H9 (cell line): ENCODE data around the gene LRRC8C. TPM values are rescaled to one million over a fixed set of nuclear protein-coding genes. Genes with fewer than 3 reads are reported as not detected.

Experiments used
- DNase-seq: peaks from one replicate; pipeline ENCODE4 v3.0.0-alpha.2; 2017
- H2AFZ ChIP-seq: one replicate; pipeline ENCODE4 v1.6.1; 2013; ENCODE audit warnings: mild to moderate bottlenecking, low read length, control low read depth, moderate library complexity
- H2AK5ac ChIP-seq: 2 replicates; pipeline ENCODE4 v1.6.1; 2013; ENCODE audit warnings: low read length, control low read depth, mixed read lengths; ENCODE audit not compliant: insufficient read length
- H2BK120ac ChIP-seq: one replicate; pipeline ENCODE4 v1.6.1; 2013; ENCODE audit warnings: low read depth, mild to moderate bottlenecking, low read length, control low read depth, inconsistent platforms; ENCODE audit not compliant: poor library complexity, severe bottlenecking
- H2BK12ac ChIP-seq: 2 replicates; pipeline ENCODE4 v1.6.1; 2013; ENCODE audit warnings: low read length, control low read depth, mixed read lengths, low read depth; ENCODE audit not compliant: insufficient read length
- H2BK15ac ChIP-seq: 2 replicates; pipeline ENCODE4 v1.6.1; 2013; ENCODE audit warnings: low read depth, low read length, control low read depth
- H2BK20ac ChIP-seq: one replicate; pipeline ENCODE4 v1.6.1; 2013; ENCODE audit warnings: low read depth, mild to moderate bottlenecking, low read length, control low read depth, inconsistent platforms; ENCODE audit not compliant: poor library complexity, severe bottlenecking
- H2BK5ac ChIP-seq: 2 replicates; pipeline ENCODE4 v1.6.1; 2013; ENCODE audit warnings: low read length, control low read depth, mixed read lengths; ENCODE audit not compliant: insufficient read length
- H3K14ac ChIP-seq: 2 replicates; pipeline ENCODE4 v1.6.1; 2013; ENCODE audit warnings: low read length, control low read depth; ENCODE audit not compliant: insufficient read depth
- H3K18ac ChIP-seq: 2 replicates; pipeline ENCODE4 v1.6.1; 2013; ENCODE audit warnings: low read depth, mild to moderate bottlenecking, mixed read lengths, low read length, control low read depth; ENCODE audit not compliant: insufficient read length
- H3K23ac ChIP-seq: 2 replicates; pipeline ENCODE4 v1.6.1; 2013; ENCODE audit warnings: low read length, control low read depth, mixed read lengths, low read depth; ENCODE audit not compliant: insufficient read length
- H3K23me2 ChIP-seq: 2 replicates; pipeline ENCODE4 v1.6.1; 2013; ENCODE audit warnings: low read depth, mild to moderate bottlenecking, mixed read lengths, low read length, control low read depth; ENCODE audit not compliant: insufficient read length, poor library complexity, severe bottlenecking
- H3K27ac ChIP-seq: 2 replicates; pipeline ENCODE4 v1.5.1; 2013; ENCODE audit warnings: low read length, control low read depth, mixed read lengths, low read depth; ENCODE audit not compliant: insufficient read length
- H3K27me3 ChIP-seq: 2 replicates; pipeline ENCODE4 v1.6.1; 2013; ENCODE audit warnings: low read length, control low read depth, inconsistent platforms; ENCODE audit not compliant: insufficient read depth
- H3K4ac ChIP-seq: 2 replicates; pipeline ENCODE4 v1.6.1; 2013; ENCODE audit warnings: low read depth, mild to moderate bottlenecking, control low read depth, inconsistent platforms, low read length, moderate library complexity
- H3K4me1 ChIP-seq: 2 replicates; pipeline ENCODE4 v1.6.1; 2013; ENCODE audit warnings: low read length, control low read depth, inconsistent platforms; ENCODE audit not compliant: insufficient read depth
- H3K4me2 ChIP-seq: 2 replicates; pipeline ENCODE4 v1.6.1; 2013; ENCODE audit warnings: low read length, control low read depth, mixed read lengths; ENCODE audit not compliant: insufficient read length, insufficient read depth
- H3K56ac ChIP-seq: 2 replicates; pipeline ENCODE4 v1.6.1; 2013; ENCODE audit warnings: low read depth, mild to moderate bottlenecking, mixed read lengths, low read length, control low read depth; ENCODE audit not compliant: insufficient read length
- H3K79me1 ChIP-seq: 2 replicates; pipeline ENCODE4 v1.6.1; 2013; ENCODE audit warnings: low read depth, mild to moderate bottlenecking, moderate library complexity, low read length, control low read depth, inconsistent platforms; ENCODE audit not compliant: insufficient read depth, poor library complexity, severe bottlenecking
- H3K79me2 ChIP-seq: 2 replicates; pipeline ENCODE4 v1.6.1; 2013; ENCODE audit warnings: low read length, control low read depth, inconsistent platforms; ENCODE audit not compliant: insufficient read depth
- H3K9ac ChIP-seq: 2 replicates; pipeline ENCODE4 v1.6.1; 2013; ENCODE audit warnings: low read length, control low read depth, mixed read lengths; ENCODE audit not compliant: insufficient read length; ENCODE audit errors: extremely low read depth
- H3K9me3 ChIP-seq: one replicate; pipeline ENCODE4 v1.6.1; 2013; ENCODE audit warnings: low read depth, low read length, inconsistent platforms; ENCODE audit not compliant: control insufficient read depth
- H3T11ph ChIP-seq: one replicate; pipeline ENCODE4 v1.6.1; 2013; ENCODE audit warnings: mild to moderate bottlenecking, low read length, control low read depth, inconsistent platforms
- H4K20me1 ChIP-seq: one replicate; pipeline ENCODE4 v1.6.1; 2013; ENCODE audit not compliant: control insufficient read depth, insufficient read length, insufficient read depth
- H4K5ac ChIP-seq: 2 replicates; pipeline ENCODE4 v1.6.1; 2013; ENCODE audit warnings: low read depth, mild to moderate bottlenecking, mixed read lengths, low read length, control low read depth; ENCODE audit not compliant: insufficient read length
- H4K8ac ChIP-seq: replicated peaks from 2 replicates; pipeline ENCODE4 v1.6.1; 2013; ENCODE audit warnings: low read length, control low read depth, mixed read lengths, low read depth; ENCODE audit not compliant: insufficient read length
- H4K91ac ChIP-seq: 2 replicates; pipeline ENCODE4 v1.6.1; 2013; ENCODE audit warnings: low read depth, mild to moderate bottlenecking, moderate library complexity, mixed read lengths, low read length, control low read depth; ENCODE audit not compliant: insufficient read length
- H3K27ac Mint-ChIP-seq, 3 experiments: 2 replicates in 2 of 3; 3 replicates in 1 of 3; pipeline ENCODE4 v1.8.0; 2020 to 2021; ENCODE audit warnings: mixed read lengths in 3 of 3, mild to moderate bottlenecking in 1 of 3, moderate library complexity in 1 of 3
- H3K27me3 Mint-ChIP-seq: 2 replicates; pipeline ENCODE4 v1.8.0; 2021; ENCODE audit warnings: low read depth, mild to moderate bottlenecking, moderate library complexity, mixed read lengths
- H3K36me3 Mint-ChIP-seq, 3 experiments: 2 replicates in 2 of 3; 3 replicates in 1 of 3; pipeline ENCODE4 v1.8.0; 2020 to 2021; ENCODE audit warnings: low read depth in 3 of 3, mixed read lengths in 3 of 3; ENCODE audit not compliant: insufficient read depth in 1 of 3
- H3K4me1 Mint-ChIP-seq, 2 experiments: 2 replicates each; pipeline ENCODE4 v1.8.0; 2020; ENCODE audit warnings: mixed read lengths in 2 of 2
- H3K4me3 Mint-ChIP-seq, 2 experiments: 2 replicates in 1 of 2; 3 replicates in 1 of 2; pipeline ENCODE4 v1.8.0; 2020 to 2021; ENCODE audit warnings: mild to moderate bottlenecking in 2 of 2, mixed read lengths in 2 of 2, moderate library complexity in 1 of 2
- H3K9me3 Mint-ChIP-seq, 2 experiments: 2 replicates in 1 of 2; 3 replicates in 1 of 2; pipeline ENCODE4 v1.8.0; 2020; ENCODE audit warnings: mild to moderate bottlenecking in 2 of 2, mixed read lengths in 2 of 2, moderate library complexity in 1 of 2
- WGBS: extraction: QIAGEN DNeasy Blood & Tissue Kit; methylation state at CpG from one replicate; pipeline ENCODE4 v1.1.7; 2013; ENCODE audit warnings: missing lambda C conversion rate, low lambda C conversion rate, mixed read lengths; ENCODE audit not compliant: insufficient read length; ENCODE audit errors: extremely low coverage; 5-methylcytosine and 5-hydroxymethylcytosine counted together
- total RNA-seq: library from RNA; stranded (reverse); gene quantifications from 2 replicates; pipeline ENCODE4 v1.2.1, GENCODE V29; 2021
- TF ChIP-seq, protein P1 (sequence below): fragments of 200-600 bp; sonication (generic); conservative IDR thresholded peaks from 3 replicates; pipeline ENCODE4 v1.8.0; 2021; ENCODE audit warnings: antibody characterized with exemption, mild to moderate bottlenecking

The LRRC8C gene
- total RNA-seq, 1 experiment from 2014 or later: 1.9 TPM

- Histone ChIP-seq H2AK5ac (no peak overlapping the region), H4K8ac (no peak overlapping the region), H3K9me3 (no peaks in the 10 kb centered on the region), H2BK120ac (no peak overlapping the region), H4K20me1 (no peaks in the 10 kb centered on the region), H2BK15ac (no peak overlapping the region), H3K23me2 (no peaks in the 10 kb centered on the region), H3K23ac (no peak overlapping the region), H3K18ac (no peak overlapping the region), H4K5ac (no peak overlapping the region), H2BK20ac (no peak overlapping the region), H3K27me3 (no peaks in the 10 kb centered on the region), H3K79me1 (no peaks in the 10 kb centered on the region), H3K4ac (no peak overlapping the region), H4K91ac (no peak overlapping the region), H3T11ph (no peak overlapping the region), H2BK12ac (no peak overlapping the region), H2AFZ (no peak overlapping the region), H3K14ac (no peak overlapping the region), H3K79me2 (no peaks in the 10 kb centered on the region), H3K27ac (no peak overlapping the region), H3K56ac (no peak overlapping the region), H2BK5ac (no peak overlapping the region), H3K9ac (no peak overlapping the region), H3K4me2 (no peak overlapping the region), H3K4me1 (no peaks in the 10 kb centered on the region)
- Mint-ChIP-seq H3K27ac (no peak overlapping the region; a peak in 1 of 7 replicates), H3K36me3 (no peaks in the 10 kb centered on the region), H3K4me3 (no peak overlapping the region), H3K9me3 (peaks cover 0 to 5% of the 10 kb centered on the region in 2 experiments; a peak in 2 of 5 replicates), H3K27me3 (no peaks in the 10 kb centered on the region), H3K4me1 (no peaks in the 10 kb centered on the region; a peak in 1 of 4 replicates)
- TF ChIP-seq, protein P1, sequence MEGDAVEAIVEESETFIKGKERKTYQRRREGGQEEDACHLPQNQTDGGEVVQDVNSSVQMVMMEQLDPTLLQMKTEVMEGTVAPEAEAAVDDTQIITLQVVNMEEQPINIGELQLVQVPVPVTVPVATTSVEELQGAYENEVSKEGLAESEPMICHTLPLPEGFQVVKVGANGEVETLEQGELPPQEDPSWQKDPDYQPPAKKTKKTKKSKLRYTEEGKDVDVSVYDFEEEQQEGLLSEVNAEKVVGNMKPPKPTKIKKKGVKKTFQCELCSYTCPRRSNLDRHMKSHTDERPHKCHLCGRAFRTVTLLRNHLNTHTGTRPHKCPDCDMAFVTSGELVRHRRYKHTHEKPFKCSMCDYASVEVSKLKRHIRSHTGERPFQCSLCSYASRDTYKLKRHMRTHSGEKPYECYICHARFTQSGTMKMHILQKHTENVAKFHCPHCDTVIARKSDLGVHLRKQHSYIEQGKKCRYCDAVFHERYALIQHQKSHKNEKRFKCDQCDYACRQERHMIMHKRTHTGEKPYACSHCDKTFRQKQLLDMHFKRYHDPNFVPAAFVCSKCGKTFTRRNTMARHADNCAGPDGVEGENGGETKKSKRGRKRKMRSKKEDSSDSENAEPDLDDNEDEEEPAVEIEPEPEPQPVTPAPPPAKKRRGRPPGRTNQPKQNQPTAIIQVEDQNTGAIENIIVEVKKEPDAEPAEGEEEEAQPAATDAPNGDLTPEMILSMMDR: no peak
- WGBS: no CpG with 5 or more reads among the region's 4 CpGs
- no peak for DNase-seq
Measured at GRCh38 chr1:89641781-89642180, 8.9 kb downstream of the LRRC8C start.
